ENCODE measurements around the gene ENTHD1.

GRCh38 chr22:39773503-39773902 lies 120.1 kb downstream of the ENTHD1 start:
- TF ChIP-seq CTCF (conservative IDR thresholded peaks at IDR 0.05; ENCODE audit: low read depth, low read length) (no peak), MAFK (IDR thresholded peaks at IDR 0.05; ENCODE audit: low read depth, low read length) (no peak), POLR2A (IDR thresholded peaks at IDR 0.05; ENCODE audit: low read depth, low read length) (no peak), ELK1 (IDR thresholded peaks at IDR 0.05; ENCODE audit: borderline replicate concordance, low read depth, low read length) (no peak), BHLHE40 (IDR thresholded peaks at IDR 0.05; ENCODE audit: low read depth, low read length) (no peak), NFE2L2 (IDR thresholded peaks at IDR 0.05; ENCODE audit: low read depth, low read length) (no peak), RAD21 (IDR thresholded peaks at IDR 0.05; ENCODE audit: low read length) (no peak), RCOR1 (IDR thresholded peaks at IDR 0.05; ENCODE audit: insufficient replicate concordance, low read length) (no peak), CEBPB (IDR thresholded peaks at IDR 0.05; ENCODE audit: low read depth, low read length) (no peak), MXI1 (IDR thresholded peaks at IDR 0.05; ENCODE audit: borderline replicate concordance, low read depth, low read length) (no peak), SMC3 (IDR thresholded peaks at IDR 0.05; ENCODE audit: low read depth, low read length) (no peak), CHD1 (IDR thresholded peaks at IDR 0.05; ENCODE audit: low read depth, low read length) (no peak)
